Fibroblast of skin of back (primary cell): ENCODE data around the gene UBASH3A.

Experiments used
- DNase-seq: peaks from one replicate; pipeline ENCODE4 v3.0.0-alpha.2; 2013

UBASH3A gene

DNA sequence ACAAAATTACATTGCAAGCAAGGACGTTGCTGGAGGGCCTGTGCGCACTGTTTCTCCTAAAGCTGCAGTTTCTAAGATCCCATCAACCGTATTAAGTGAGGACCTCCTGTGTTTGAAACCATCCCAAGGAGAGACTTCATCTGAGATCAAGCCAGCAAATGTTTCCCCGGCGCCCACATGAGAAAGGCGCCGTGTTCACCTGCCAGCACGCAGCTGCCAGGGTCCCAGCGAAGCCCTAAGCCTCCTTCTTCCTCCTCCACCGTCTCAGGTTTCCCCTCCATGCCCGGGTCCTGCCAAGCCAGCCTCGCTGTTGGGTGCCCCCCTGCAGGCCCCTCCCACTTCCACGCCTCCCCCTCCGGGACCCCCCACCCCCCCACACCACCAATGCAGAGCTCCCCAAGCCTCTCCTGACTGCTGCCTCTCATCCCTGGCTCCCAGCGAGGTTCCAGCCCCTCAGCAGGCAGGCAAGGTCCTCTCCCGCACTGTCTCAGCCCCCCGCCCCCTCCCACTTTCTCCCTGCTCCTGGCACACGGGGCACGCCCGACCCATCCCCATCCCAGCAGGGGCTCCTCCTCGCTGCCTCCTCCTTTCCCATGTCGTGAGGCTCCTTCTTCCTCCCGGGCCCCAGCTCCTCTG lies 28.7 kb upstream of the UBASH3A start:
- DNase-seq: no peak

GRCh38 chr21:42375506-42375905 lies 28.2 kb upstream of the UBASH3A start:
- no peak for DNase-seq

DNA sequence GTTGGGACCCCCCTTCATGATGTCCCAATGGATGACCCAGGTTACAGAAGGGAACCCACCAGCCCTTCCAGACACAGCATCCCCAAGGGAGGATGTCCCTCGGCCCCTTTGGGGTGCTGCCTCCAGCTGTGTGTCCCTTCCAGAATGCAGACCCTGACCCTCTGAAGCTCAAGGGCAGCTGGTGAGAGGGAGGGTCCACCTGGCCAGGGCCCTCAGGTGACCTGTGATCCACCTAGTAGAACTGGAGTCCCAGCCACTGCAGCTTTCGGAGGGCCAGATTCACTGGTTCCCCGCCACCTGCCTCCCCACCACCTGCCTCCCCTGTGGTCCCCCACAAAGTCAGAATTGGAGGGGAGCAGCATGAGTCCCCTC lies 27.8 kb upstream of the UBASH3A start:
- no peak for DNase-seq

DNA sequence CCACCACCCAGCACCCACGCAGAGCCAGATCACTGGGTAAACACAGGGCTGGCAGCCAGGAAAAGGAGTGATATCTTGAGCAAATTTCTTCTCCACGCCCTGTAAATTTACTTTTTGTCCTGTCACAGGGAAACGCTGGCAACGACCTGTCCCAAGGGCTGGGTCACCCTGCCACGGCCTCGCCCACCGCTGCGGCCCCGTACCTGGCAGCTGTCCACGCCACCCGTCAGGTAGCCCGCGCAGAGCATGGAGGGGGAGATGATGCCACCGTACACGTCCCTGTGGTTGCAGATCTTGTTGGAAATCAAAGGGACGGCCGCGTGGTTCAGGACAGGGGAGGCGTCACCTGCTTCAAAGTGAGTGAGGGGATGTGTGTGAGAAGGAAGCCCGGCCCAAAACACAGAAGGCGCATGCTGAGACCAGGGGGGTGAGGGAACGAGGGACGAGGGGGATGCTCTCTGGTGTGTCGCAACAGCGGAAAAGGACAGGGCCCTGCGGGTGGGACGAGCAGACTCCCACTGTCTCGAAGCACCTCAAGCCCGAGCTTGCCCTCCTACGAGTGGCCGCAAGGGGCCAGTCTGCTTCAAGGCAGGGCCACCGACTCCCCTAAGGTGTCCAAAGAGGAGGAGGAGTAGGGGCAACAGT lies 27.2 kb upstream of the UBASH3A start:
- DNase-seq: no peak

DNA sequence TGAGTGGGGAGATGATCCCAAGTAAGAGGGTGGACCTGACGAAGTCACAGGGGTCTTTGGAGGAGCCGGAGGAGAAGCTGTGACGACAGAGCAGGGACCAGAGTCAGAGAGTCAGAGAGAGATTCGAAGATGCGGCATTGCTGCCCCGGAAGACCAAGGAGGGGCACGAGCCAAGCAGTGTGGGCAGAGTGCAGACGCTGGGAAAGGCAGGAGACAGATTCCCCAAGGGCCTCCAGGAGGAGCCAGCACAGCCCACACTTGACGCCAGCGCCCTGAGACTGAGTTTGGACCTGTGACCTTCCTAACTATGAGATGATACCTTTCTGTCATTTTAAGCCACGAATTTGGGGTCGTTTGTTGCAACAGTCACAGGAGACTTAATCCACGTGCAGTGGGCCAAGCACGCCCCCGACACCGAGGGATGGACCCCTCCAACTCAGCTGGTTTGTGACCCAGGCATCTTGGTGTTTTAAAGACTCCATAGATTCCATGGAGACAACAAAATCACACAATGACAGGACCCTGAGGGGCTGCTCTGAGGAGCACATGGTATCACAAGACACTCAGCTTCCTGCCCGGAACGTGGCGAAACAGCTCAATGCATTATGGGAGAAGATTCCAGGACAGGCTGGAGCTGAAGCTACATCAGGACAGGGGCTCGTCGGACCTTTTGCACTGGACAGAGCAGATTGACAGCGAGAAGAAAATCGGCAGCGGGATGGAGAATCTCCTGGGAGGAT lies 26.3 kb upstream of the UBASH3A start:
- DNase-seq: no peak

GRCh38 chr21:42377951-42378340 lies 25.8 kb upstream of the UBASH3A start:
- no peak for DNase-seq

- DNase-seq: no peak
Observed at GRCh38 chr21:42378418-42378817, 25.3 kb upstream of the UBASH3A start.

GRCh38 chr21:42379426-42380215 lies 24.1 kb upstream of the UBASH3A start:
- DNase-seq: no peak

GRCh38 chr21:42381347-42381984 lies 22.2 kb upstream of the UBASH3A start:
- peak; percentile 9 for DNase-seq

GRCh38 chr21:42382915-42383314 lies 20.8 kb upstream of the UBASH3A start:
- DNase-seq: no peak

- DNase-seq: no peak
Observed at GRCh38 chr21:42383331-42383730, 20.4 kb upstream of the UBASH3A start.

- DNase-seq: no peak
Observed at GRCh38 chr21:42384156-42384945, 19.4 kb upstream of the UBASH3A start.

DNA sequence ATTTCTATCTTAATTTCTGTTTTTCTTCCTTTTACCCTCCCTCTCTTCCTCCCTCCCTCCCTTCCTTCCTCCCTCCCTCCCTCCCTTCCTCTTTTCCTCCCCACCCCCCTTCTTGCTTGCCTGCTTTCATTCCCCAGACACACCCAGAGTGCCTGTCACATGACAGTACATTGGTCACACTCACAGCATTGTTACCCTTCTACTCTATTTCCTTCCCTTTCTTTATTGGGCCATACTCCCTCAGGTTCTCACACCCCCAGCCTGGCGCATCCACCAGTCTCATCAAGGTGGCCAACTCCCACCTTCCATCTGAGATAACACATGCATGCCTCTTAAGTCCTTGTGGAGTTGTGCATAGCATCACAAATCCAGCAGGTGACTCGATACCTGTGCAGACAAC lies 18.7 kb upstream of the UBASH3A start:
- no peak for DNase-seq

GRCh38 chr21:42385619-42386018 lies 18.1 kb upstream of the UBASH3A start:
- DNase-seq: no peak

DNA sequence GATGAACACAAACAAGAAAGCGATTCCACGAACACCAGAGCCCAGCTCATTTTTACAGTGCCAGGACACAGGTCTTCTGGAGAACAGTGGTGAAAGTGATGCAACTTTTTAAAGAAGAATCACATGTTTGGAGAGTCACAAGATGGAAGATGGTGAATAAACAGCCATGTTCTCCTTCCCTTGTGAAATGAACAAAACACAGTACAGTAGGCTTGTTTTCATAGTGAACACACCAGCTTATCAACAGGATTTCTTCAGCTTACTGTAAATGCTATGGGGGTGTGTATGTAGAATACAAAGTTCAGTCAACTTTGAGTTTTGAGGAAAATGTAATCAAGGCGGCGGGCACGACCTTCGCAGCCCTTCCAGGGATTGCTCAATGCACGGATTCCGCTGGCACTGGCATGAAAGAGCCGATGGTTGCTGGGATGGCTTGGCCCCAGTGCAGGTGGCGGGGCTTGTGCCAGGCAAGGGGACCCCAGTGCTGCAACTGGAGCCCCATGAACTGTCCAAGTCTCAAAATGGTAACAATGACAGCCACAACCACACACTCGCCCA lies 17.6 kb upstream of the UBASH3A start:
- DNase-seq: no peak

DNA sequence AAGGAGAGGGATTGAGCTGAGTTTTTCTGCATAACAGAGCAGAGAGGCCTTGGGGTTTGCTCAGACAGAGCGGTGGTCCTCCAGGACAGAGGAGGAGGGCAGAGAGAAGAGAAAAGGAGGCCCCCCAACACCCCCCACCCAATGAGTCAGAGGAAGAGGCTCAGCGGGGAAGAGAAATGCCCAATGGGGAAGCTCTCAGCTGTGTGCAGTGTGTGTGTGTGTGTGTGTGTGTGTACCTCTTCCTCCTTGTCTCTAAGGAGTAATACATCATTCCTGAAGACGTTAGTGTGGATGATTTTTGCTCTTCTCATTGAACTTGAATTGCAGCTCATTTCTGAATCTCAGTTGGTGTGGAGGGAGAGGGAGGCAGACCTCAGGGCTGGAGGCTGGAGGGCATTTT lies 16.5 kb upstream of the UBASH3A start:
- no peak for DNase-seq

DNA sequence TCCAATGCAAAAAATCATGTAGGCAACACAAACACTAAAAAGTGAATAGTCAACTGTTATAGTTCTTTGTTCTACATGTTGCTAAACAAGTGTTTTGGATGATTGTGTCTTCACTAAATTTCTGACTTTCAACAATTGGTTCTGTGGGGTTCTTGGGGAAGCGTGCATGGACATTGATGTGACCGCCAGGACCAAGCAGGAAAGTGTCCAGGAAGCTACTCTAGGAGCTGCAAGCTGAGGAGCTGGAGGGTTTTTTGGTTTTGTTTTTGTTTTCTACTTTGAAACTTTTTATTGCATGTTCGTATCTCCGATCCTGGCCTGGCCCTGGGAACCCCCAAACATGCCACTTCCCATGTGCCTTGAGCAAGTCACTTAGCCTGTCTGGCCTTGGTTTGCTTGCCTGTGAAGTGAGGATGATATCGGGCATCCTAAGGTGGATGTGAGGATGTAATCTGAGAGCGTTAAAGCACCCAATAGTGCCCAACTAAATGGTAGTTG lies 15.8 kb upstream of the UBASH3A start:
- no peak for DNase-seq

GRCh38 chr21:42388740-42389448 lies 14.8 kb upstream of the UBASH3A start:
- no peak for DNase-seq

GRCh38 chr21:42389449-42389835 lies 14.3 kb upstream of the UBASH3A start:
- DNase-seq: no peak

- no peak for DNase-seq
Observed at GRCh38 chr21:42390193-42390592, 13.5 kb upstream of the UBASH3A start.

GRCh38 chr21:42390696-42391095 lies 13.0 kb upstream of the UBASH3A start:
- DNase-seq: no peak
